Small intestine (tissue), 7 donors: ENCODE measurements around the gene CWF19L2. TPM values are rescaled to one million over a fixed set of nuclear protein-coding genes. Genes with fewer than 3 reads are reported as not detected.

Source experiments
- DNase-seq, 2 donors: peaks; one replicate each; pipeline versions ENCODE4 v3.0.0 to v3.0.0-alpha.2; 2013
- FAIRE-seq: peaks from 2 replicates; lab custom pipeline; 2012; peaks lifted over from hg19 to GRCh38; lab: Jason Lieb, UNC
- H3K27ac ChIP-seq, 3 donors: one replicate each; pipeline ENCODE4 v1.5.1; 2013; ENCODE audit warnings: low read length in 2 of 3, mild to moderate bottlenecking in 2 of 3, control low read depth in 1 of 3, inconsistent platforms in 1 of 3, low read depth in 1 of 3, moderate library complexity in 1 of 3
- H3K27me3 ChIP-seq, 3 donors: one replicate each; pipeline ENCODE4 v1.6.1; 2013; ENCODE audit warnings: low read length in 3 of 3, inconsistent platforms in 1 of 3; ENCODE audit not compliant: control insufficient read depth in 3 of 3, insufficient read depth in 3 of 3
- H3K36me3 ChIP-seq, 3 donors: one replicate each; pipeline ENCODE4 v1.6.1; 2013; ENCODE audit warnings: low read length in 3 of 3, inconsistent platforms in 1 of 3, low read depth in 1 of 3, mild to moderate bottlenecking in 1 of 3, moderate library complexity in 1 of 3; ENCODE audit not compliant: control insufficient read depth in 3 of 3, insufficient read depth in 2 of 3
- H3K4me1 ChIP-seq, 3 donors: one replicate each; pipeline ENCODE4 v1.6.1; 2013; ENCODE audit warnings: low read length in 2 of 3, inconsistent platforms in 1 of 3, low read depth in 1 of 3, mild to moderate bottlenecking in 1 of 3, moderate library complexity in 1 of 3; ENCODE audit not compliant: control insufficient read depth in 3 of 3, insufficient read depth in 2 of 3
- H3K4me3 ChIP-seq, 3 donors: one replicate each; pipeline ENCODE4 v1.5.1; 2013; ENCODE audit warnings: low read length in 3 of 3, control low read depth in 1 of 3, inconsistent platforms in 1 of 3, low read depth in 1 of 3, mild to moderate bottlenecking in 1 of 3, moderate library complexity in 1 of 3
- H3K9me3 ChIP-seq, 2 donors: one replicate each; pipeline ENCODE4 v1.6.1; 2013; ENCODE audit warnings: low read depth in 1 of 2, low read length in 1 of 2; ENCODE audit not compliant: control insufficient read depth in 2 of 2, insufficient read depth in 1 of 2
- WGBS, 3 donors: extraction: QIAGEN DNeasy Blood & Tissue Kit; methylation state at CpG; one replicate each; pipeline ENCODE4 v1.1.7; 2013; 5-methylcytosine and 5-hydroxymethylcytosine counted together
- polyA plus RNA-seq, 4 donors: library from polyadenylated mRNA; stranded (reverse) in 3 of 4; unstranded in 1 of 4; fragments of 200-250 nt in 3 of 4; fragments of 120-200 nt in 1 of 4; gene quantifications; one replicate each; pipeline versions ENCODE4 v1.2.1 to v1.2.3, GENCODE V29; 2013
- donor health status: healthy with polysubstance abuse.
- donor health status: control.
- donor health status: control.
- donor health status: Bipolar disorder and iron deficiency.
- donor health status: healthy.

Gene CWF19L2
- polyA plus RNA-seq, 4 donors: 5.2 to 27.0 (median 13.3) TPM

DNA sequence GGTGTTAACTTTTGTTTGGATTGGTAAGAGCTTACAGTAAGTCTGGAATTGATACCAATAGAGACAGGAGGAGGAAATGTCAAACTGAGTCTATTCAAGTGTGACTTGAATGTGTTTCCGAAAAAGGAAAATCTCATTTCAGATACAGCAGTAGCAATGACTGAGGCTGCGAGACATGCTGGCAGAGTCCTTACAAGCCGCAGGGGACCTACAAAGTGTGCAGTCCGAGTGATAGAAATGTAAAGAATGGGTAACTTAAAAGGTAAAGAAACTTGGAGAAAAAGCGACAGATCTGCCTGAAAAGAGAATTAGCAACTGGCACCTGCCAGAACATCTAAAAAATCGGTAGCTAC is 444 bp downstream of the CWF19L2 start:
- Histone ChIP-seq H3K36me3 (peaks cover 4 to 14% (median 4%) of the 10 kb centered on the region in 3 donors), H3K4me1 (peaks cover 0 to 5% (median 4%) of the 10 kb centered on the region in 3 donors), H3K4me3 (peak overlapping the region; percentile 49 to 64 (median 62)), H3K27me3 (no peaks in the 10 kb centered on the region), H3K27ac (peak overlapping the region in 2 of 3 donors; percentile 33 to 61), H3K9me3 (no peaks in the 10 kb centered on the region)
- 0 to 1% (median 1%) methylated on average over 6 of the region's 6 CpGs for WGBS, 3 donors
- no peak for FAIRE-seq
- no peak for DNase-seq

DNA sequence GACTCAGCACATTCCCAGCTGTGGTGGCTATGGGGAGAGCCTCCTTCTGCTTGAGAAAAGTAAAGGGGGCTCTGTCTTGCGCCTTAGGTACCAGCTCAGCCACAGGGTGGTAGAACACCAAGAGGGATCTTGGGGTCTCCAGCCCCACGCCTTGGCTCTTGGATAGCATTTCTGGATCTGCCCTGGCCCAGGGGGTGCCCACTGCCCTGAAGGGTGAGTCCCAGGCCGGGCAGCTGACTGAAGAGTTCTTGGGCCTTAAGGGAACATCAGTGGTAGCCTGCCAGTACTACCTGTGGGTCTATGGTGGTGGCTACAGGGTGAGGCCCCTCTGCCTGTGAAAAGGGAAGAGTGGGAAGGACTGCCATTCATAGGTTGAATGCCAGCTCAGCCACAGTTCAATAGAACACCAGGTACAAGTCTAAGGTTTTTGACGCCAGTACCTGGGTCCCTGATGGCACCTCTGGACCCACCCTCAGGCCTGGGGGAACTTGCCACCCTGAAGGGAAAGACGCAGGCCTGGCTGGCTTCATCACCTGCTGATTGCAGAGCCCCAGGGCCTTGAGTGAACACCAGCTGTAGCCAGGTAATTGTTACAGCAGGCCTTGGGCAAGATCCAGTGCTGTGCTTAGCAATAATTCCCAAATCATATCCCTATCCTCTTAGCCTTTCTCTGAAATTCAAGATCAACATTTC is 3.9 kb downstream of the CWF19L2 start:
- H3K27ac ChIP-seq: no peak overlapping the region
- peaks cover 4 to 14% (median 4%) of the 10 kb centered on the region in 3 donors for H3K36me3 ChIP-seq
- FAIRE-seq (no peak), DNase-seq (no peak)
- no peaks in the 10 kb centered on the region for H3K9me3 ChIP-seq
- H3K27me3 ChIP-seq: no peaks in the 10 kb centered on the region
- H3K4me1 ChIP-seq: peaks cover 0 to 5% (median 4%) of the 10 kb centered on the region in 3 donors
- H3K4me3 ChIP-seq: no peak overlapping the region
- 96 to 97% (median 96%) methylated on average over 5 of the region's 5 CpGs for WGBS, 3 donors

DNA sequence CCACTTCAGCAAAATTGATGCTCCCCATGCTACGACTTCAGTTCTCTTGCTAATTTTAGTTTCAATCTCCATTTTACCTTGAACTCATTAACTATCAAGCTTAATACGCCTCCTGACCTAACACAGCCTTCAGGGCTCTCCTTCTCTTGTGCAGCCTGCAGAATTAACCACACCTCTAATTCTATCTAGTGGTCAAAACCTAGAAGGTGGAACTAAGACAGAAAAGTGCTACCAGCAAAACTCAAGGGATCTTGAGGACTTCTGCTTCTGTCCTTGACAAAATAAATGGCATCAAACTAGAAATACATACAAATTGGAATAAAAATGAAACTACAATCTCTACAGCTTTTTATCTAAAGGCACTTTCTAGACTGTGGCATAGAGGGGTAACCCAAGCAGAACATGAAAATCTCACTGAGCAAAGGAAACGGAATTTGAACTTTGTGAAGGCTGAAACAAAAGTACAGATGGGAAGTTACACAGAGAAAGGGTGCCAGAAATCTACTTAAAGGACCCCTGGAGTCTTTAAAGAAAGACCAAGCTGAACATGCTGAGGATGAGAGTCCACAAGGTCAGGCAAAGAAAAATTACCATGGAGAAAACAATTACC is 10.7 kb downstream of the CWF19L2 start:
- WGBS, 3 donors: 86 to 91% (median 89%) methylated on average over 3 of the region's 3 CpGs
- Histone ChIP-seq H3K4me1 (no peaks in the 10 kb centered on the region), H3K27me3 (no peaks in the 10 kb centered on the region), H3K36me3 (peaks cover 6 to 15% (median 7%) of the 10 kb centered on the region in 3 donors), H3K4me3 (no peak overlapping the region), H3K27ac (no peak overlapping the region), H3K9me3 (no peaks in the 10 kb centered on the region)
- DNase-seq (no peak), FAIRE-seq (no peak)

DNA sequence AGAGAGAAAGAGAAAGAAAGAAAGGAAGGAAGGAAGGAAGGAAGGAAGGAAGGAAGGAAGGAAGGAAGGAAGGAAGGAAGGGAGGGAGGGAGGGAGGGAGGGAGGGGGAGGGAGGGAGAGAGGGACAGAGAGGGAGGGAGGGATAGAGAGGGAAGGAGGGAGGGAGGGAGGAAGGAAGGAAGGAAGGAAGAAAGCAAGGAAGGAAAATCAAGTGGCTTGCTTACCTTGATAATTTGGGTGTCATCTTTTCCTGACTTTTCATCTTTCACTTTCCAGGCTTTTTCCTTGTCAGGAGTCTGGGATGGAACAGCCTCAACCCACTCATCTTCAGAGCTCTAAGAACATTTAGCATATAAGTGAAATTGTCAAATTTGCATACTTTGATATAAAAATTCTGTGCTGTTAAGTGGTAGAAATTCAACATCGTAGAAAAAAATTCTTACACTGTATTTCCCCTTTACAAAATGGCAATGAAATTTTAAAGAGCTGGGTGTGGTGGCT is 14.9 kb downstream of the CWF19L2 start:
- no peaks in the 10 kb centered on the region for H3K9me3 ChIP-seq
- no peak overlapping the region for H3K27ac ChIP-seq
- H3K27me3 ChIP-seq: no peaks in the 10 kb centered on the region
- DNase-seq (no peak), FAIRE-seq (no peak)
- peaks cover 8 to 15% (median 14%) of the 10 kb centered on the region in 3 donors for H3K36me3 ChIP-seq
- 93 to 100% (median 98%) methylated on average over 1 of the region's 1 CpG for WGBS, 3 donors
- no peak overlapping the region for H3K4me3 ChIP-seq
- H3K4me1 ChIP-seq: no peaks in the 10 kb centered on the region

DNA sequence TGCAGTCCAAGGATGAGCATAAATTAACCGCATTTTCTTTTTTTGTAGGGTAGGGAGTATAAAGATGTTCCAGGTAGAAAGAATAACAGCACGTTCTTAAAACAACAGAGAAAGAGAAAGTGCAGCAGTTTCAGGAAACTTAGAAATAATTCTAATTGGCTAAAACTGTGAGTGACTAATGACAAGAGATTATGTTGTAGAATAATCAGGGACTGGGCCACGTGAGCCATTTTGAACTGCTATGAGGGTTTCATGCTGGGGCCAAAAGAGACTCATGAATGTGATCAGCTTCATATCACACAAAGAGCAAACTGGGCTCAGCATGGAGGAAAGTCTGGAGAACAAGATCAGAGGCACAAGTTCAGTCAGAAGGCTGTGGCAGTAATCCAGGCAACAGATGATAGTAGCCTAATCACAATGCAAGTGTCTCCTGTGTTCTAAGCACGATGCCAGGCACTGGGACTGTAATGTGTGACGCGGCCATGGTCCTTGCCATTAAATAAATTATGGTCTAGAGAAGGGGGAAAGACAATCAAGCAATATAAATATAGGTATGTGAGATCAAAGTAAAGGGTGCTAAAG is 17.9 kb downstream of the CWF19L2 start:
- no peak for FAIRE-seq
- Histone ChIP-seq H3K27me3 (no peaks in the 10 kb centered on the region), H3K9me3 (no peaks in the 10 kb centered on the region), H3K4me3 (no peak overlapping the region), H3K36me3 (peaks cover 8 to 11% (median 11%) of the 10 kb centered on the region in 3 donors), H3K27ac (no peak overlapping the region), H3K4me1 (no peaks in the 10 kb centered on the region)
- no peak for DNase-seq
- 85 to 96% (median 95%) methylated on average over 6 of the region's 6 CpGs for WGBS, 3 donors

DNA sequence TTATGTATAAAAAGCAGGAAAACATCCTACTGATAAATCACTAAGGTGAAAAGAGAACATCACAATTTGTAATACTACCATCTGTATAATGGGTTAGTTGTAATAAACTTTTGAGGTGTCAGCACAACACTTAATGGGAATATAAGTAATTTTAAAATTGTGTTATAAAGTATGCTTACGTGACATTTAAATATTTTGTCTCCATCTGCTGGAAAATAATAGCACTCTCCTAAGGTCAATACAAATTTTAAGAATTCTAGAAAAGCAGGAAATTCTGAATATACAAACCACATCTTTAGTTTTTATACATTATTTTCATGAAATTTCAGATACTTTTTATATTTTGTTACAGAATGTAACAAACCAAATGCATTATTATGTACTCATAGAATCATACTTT is 19.5 kb downstream of the CWF19L2 start:
- H3K36me3 ChIP-seq: peaks cover 5 to 10% (median 9%) of the 10 kb centered on the region in 3 donors

DNA sequence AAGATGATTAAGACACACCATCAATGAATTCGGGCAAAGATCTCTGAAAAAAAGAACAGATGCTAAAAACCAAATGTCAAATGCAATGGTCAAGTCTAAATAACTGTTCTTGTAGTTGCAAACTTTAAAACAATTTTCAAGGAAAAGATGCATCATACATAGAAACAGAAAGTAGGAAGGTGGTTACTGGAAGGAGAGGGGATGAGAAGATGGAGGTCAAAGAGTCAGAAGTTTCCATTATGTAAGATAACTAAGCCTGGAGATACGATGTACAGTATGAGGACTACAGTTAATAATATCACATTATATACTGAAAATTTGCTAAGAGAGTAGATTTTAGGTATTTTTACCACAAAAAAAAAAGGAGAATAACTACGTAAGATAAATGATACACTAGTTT is 27.1 kb downstream of the CWF19L2 start:
- WGBS, 3 donors: 77 to 88% (median 87%) methylated on average over 3 of the region's 3 CpGs
- DNase-seq: no peak
- no peaks in the 10 kb centered on the region for H3K9me3 ChIP-seq

More for the DNA sequence above, 19.5 kb downstream of the CWF19L2 start:
- 60 to 95% (median 92%) methylated on average over 1 of the region's 1 CpG for WGBS, 3 donors
- FAIRE-seq (peak; percentile 19), DNase-seq (no peak)
- Histone ChIP-seq H3K4me3 (no peak overlapping the region), H3K4me1 (no peaks in the 10 kb centered on the region), H3K9me3 (no peaks in the 10 kb centered on the region), H3K27ac (no peak overlapping the region), H3K27me3 (no peaks in the 10 kb centered on the region)

DNA sequence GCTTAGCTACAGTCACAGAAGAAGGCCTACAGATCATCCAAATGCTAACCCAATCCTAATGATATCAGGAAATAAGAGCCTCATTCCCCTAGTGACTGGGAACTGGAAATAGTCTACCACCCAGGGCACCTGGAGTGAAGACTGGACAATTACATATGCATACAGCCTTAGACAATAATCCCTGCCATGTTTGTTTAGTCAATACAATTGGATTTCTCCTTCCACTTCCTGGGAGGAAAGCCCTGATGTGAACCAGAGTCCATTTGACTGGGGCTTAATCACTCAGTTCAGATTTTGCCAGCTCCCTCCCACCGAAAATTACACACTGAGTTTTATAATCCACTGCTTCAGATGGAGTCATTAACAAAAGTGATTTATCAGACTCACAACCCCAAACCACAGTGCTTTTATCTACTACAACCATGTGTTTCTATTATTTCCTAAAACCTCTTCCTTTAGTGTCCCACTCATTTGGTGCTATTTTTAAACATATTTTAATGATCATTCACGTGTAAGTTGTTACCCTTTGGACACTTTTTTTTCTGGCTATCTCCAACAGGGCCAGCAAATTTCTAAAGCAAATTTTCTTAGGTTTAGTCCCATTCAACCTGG is 29.9 kb downstream of the CWF19L2 start:
- Histone ChIP-seq H3K4me1 (no peaks in the 10 kb centered on the region), H3K36me3 (peaks cover 0 to 4% (median 4%) of the 10 kb centered on the region in 3 donors), H3K27me3 (no peaks in the 10 kb centered on the region), H3K27ac (no peak overlapping the region), H3K9me3 (no peaks in the 10 kb centered on the region), H3K4me3 (no peak overlapping the region)
- FAIRE-seq (no peak), DNase-seq (no peak)
- 64 to 67% (median 65%) methylated on average over 2 of the region's 2 CpGs for WGBS, 3 donors

More for the DNA sequence above, 27.1 kb downstream of the CWF19L2 start:
- Histone ChIP-seq H3K36me3 (peaks cover 0 to 4% (median 4%) of the 10 kb centered on the region in 3 donors), H3K4me3 (no peak overlapping the region), H3K4me1 (no peaks in the 10 kb centered on the region), H3K27me3 (no peaks in the 10 kb centered on the region), H3K27ac (no peak overlapping the region)
- no peak for FAIRE-seq
